Cardiac septum (tissue), 1 donor: Measurements from ENCODE around the gene ALDH3B2. TPM values are rescaled to one million over a fixed set of nuclear protein-coding genes. Genes with fewer than 3 reads are reported as not detected.
"Not testable (repeated sequence)": the region's sequence is repeated elsewhere in the genome, so short reads cannot be mapped to it uniquely, and the experiment has no call there.

Source experiments
- DNase-seq: peaks from one replicate; pipeline ENCODE4 v3.0.0-alpha.2; 2020; ENCODE audit warnings: low spot score
- intact Hi-C: fragments of 100-400 bp; cut with DNase I; formaldehyde crosslinking; loops from one replicate; pipeline ENCODE4 v1.14.0; 2022
- total RNA-seq: library from RNA; stranded (reverse); fragmentation: NEBNext Ultra II Directional; extraction: Animal tissue kit (Norgen Biotek cat#: 25700); gene quantifications from one replicate; pipeline ENCODE4 v1.2.1, GENCODE V29; 2021
- donor health status: DM: no; HTN: no; CAD: no.

ALDH3B2 gene
- total RNA-seq, 1 donor from 2014 or later: not detected

- DNase-seq: no peak
- intact Hi-C loops: no loop called here
Measured at GRCh38 chr11:67633758-67634365, 40.6 kb downstream of the ALDH3B2 start.

DNA sequence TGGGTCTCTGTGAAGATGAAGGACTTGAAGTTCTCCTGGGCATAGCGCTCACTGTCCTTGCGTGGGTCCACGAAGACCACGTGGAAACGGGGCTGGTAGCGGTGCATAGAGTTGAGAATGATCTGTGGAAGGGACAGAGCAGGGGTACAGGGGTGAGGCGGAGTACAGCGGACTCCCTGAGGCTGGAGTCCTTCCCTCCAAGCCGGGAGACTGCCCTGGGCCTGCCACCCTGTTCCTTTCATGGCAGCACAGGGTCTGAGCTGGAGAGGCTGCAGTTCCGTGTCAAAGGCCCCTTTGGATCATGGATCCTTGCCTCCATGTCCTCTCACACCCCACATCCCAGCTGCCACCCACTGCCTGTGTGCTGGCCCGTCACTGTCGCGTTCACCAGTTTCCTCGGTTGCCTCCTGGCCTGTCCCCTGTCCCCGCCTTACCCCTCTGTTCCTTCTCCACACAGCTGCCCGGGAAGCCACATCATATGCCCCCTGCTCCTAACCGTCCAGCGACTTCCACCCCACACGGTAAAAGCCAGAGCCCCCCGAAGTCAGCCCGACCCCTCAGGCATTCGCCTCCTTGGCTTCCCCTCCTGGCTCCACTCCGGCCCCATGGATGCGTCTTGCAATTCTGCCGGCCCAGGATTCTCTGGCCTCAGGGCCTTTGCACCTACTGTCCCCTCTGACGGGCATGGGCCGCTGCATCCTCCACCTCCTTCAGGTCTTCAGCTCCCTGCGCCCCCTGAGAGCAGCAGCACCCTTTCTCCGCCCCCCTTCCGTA lies 41.3 kb downstream of the ALDH3B2 start:
- DNase-seq: no peak
- intact Hi-C loops: no loop called here

GRCh38 chr11:67632175-67632981 lies 42.0 kb downstream of the ALDH3B2 start:
- intact Hi-C loops: no loop called here

DNA sequence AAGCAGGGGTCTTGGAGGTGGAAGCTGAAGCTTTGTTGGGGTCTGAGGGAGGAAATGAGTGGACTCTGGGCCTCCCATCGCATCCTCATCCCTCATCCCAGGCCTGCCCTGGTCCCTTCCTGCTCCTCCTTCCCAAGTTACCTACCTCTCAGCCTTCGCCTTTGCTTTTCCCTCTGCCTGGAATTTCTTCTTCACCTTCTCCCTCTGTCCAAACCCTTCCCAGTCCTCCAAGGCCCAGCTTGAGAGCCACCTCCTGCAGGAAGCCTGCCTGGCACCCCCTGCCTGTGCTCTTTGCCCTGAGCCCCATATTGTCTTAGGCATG lies 42.6 kb downstream of the ALDH3B2 start:
- intact Hi-C loops: no loop called here
- DNase-seq: no peak

More at GRCh38 chr11:67632175-67632981, 42.0 kb downstream of the ALDH3B2 start:
- DNase-seq: no peak

DNA sequence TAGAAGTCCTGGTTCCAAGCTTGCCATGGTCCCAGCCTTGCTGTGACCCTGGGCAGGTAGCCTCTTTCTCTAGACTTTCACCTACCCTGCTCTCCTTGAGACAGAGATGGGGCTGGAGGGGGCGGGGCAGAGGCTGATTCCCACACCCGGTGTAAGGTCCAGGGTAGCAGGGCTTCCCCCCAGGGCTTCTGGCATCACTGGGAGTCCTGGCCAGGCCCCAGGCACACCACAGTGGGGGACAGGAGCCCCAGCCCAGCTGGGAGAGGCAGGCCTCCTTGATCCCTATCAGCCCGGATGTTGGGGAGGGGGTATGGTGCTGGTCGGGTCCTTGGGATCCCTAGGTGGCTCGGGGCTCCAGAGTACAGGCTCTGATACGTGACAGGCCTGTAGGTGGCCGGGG lies 43.0 kb downstream of the ALDH3B2 start:
- no peak for DNase-seq

GRCh38 chr11:67630943-67631331 lies 43.5 kb downstream of the ALDH3B2 start:
- intact Hi-C loops: no loop called here
- DNase-seq: no peak

More for the DNA sequence above, 43.0 kb downstream of the ALDH3B2 start:
- intact Hi-C loops: no loop called here

- intact Hi-C loops: no loop called here
- peak; percentile 98 for DNase-seq
Measured at GRCh38 chr11:67630228-67630942, 44.0 kb downstream of the ALDH3B2 start.

DNA sequence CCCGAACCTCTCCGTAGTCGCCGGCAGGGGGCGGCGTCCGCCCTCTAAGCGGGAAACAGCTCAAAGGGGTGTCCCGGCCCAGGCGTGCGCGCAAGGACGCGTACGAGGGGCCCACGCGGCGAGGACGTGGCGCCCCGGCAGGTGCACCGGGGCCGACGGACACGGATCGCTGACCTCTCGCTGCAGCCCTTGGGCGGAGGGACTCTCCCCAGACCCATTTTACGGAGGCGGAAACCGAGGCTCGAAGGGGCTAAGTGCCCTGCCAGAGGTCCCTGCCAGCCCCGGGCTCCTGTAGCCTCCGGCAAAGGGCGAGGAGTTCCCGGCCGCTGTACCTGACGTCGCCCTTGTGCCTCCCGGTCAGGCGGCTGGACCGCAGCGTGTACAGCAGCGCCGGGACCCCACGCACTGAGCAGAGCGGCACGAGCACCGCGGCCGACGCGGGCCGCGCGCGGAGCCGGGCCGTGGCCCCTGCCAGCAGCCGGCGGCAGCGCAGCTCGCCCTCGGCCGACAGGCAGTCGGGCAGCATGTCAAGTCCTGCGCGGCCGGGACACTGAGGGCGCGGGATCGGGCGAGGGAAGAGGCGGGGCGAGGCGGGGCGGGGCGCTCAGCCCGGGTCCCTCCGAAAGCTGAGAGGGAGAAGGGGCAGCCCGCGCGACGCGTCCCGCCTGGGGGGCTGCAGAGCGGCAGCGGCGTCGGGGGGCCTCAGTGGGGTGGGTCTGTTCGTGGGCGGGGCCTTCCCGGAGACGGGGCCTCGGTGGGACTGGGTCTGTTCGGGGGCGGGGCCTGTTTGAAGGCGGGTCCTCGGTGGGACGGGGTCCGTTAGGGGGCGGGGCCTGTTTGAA lies 44.8 kb downstream of the ALDH3B2 start, which contains the start of gene NUDT8:
TSS of gene NUDT8 (minus strand) at position 552 of the 842 bp plus-strand sequence. CDS start at position 526, 26 bp downstream.
- intact Hi-C loops: loop anchor here (5.0 kb wide), 1 partner anchor 47 kb away; the partner anchor contains the start of gene GSTP1
- DNase-seq: peak; percentile 92

GRCh38 chr11:67628710-67629385 lies 45.6 kb downstream of the ALDH3B2 start:
- no peak for DNase-seq
- intact Hi-C loops: loop anchor here (5.0 kb wide), 1 partner anchor 47 kb away; the partner anchor contains the start of gene GSTP1

DNA sequence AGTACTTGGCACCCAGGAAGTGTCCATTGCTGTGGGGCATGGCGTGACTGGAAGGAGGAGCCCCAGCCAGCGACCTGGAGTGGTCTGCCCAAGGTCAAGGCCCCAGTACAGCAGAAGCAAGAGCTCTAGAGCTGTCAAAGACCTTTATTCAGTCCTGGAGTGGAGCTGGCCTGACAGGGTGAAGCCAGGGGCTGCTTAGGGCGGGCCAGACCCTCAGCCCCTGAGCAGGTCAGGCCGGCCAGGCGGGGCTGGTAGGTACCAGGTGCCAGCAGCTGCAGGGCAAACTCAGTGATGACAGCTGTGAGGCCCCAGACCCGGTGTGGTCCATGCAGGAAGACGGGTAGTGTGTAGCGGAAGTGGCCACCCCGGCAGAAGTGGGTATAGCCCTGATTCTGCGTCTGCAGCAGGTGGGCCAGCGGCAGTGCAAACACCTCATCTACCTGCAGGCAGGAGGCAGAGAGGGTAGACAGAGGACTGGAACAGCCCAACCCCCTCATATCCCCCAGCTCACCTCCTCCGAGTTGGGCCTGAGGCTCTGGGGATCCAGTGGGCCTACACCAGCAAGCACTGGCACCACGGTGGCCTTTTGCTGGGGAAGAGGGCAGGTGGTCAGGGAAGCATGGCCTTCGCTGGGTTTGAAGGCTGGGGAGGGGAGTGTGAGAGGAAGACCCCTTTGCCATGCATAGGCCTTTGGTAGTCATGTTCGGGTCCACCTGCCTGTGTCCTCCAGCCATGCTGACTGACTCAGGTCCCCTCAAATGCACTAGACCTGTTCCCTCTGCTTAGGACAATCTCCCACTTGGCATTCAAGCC lies 46.4 kb downstream of the ALDH3B2 start:
- intact Hi-C loops: loop anchor here (5.0 kb wide), 1 partner anchor 46 kb away; the partner anchor contains the start of gene GSTP1
- DNase-seq: no peak

- DNase-seq: no peak
- intact Hi-C loops: loop anchor here (5.0 kb wide), 1 partner anchor 45 kb away; the partner anchor contains the start of gene GSTP1
Measured at GRCh38 chr11:67627441-67627811, 47.0 kb downstream of the ALDH3B2 start.

DNA sequence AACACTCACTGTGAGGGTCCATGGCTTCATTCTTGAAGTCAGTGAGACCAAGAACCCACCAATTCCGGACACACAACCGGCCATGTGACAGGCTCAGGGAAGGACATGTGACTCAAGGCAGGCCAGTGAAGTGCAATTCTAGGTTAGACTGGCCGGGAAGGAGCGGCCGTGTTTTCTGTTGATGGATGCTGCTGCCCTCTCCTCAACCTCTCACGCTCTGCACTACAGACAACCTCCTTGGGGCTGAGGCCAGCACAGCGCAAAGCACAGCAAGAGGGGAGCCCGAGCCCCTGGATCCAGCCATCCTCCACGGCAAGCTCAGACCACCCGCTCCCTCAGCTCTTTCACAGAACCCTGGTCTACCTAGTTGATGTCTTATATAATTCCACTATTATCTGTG lies 47.5 kb downstream of the ALDH3B2 start:
- DNase-seq: no peak
- intact Hi-C loops: loop anchor here (5.0 kb wide), 1 partner anchor 45 kb away; the partner anchor contains the start of gene GSTP1

- not testable (repeated sequence) for DNase-seq
- intact Hi-C loops: loop anchor here (5.0 kb wide), 1 partner anchor 44 kb away; the partner anchor contains the start of gene GSTP1
Measured at GRCh38 chr11:67626131-67626833, 48.1 kb downstream of the ALDH3B2 start.

- DNase-seq, intact Hi-C loops: not testable (repeated sequence)
Measured at GRCh38 chr11:67623795-67624194, 50.6 kb downstream of the ALDH3B2 start.

- DNase-seq, intact Hi-C loops: not testable (repeated sequence)
Measured at GRCh38 chr11:67622905-67623304, 51.5 kb downstream of the ALDH3B2 start.

- DNase-seq, intact Hi-C loops: not testable (repeated sequence)
Measured at GRCh38 chr11:67621928-67622327, 52.5 kb downstream of the ALDH3B2 start.
